Fibroblast of skin of back (primary cell): ENCODE data around the gene SLC25A34.
A peak's percentile ranks its signal among the peaks of the same experiment; 100 is the strongest.

Experiments
- DNase-seq: peaks from one replicate; pipeline ENCODE4 v3.0.0-alpha.2; 2013

The SLC25A34 gene

GRCh38 chr1:15733726-15734226 is 2.3 kb upstream of the SLC25A34 start:
- no peak for DNase-seq

GRCh38 chr1:15734296-15734695 is 1.8 kb upstream of the SLC25A34 start:
- no peak for DNase-seq

- no peak for DNase-seq
Measured at GRCh38 chr1:15734901-15735300, 1.2 kb upstream of the SLC25A34 start.

GRCh38 chr1:15735304-15736037 is 587 bp upstream of the SLC25A34 start:
- DNase-seq, result no peak

GRCh38 chr1:15736892-15737261 is 819 bp downstream of the SLC25A34 start:
- DNase-seq, result no peak

- no peak for DNase-seq
Measured at GRCh38 chr1:15737324-15738319, 1.6 kb downstream of the SLC25A34 start.

- no peak for DNase-seq
Measured at GRCh38 chr1:15738416-15739113, 2.5 kb downstream of the SLC25A34 start.

- DNase-seq, result no peak
Measured at GRCh38 chr1:15739259-15739658, 3.2 kb downstream of the SLC25A34 start.

GRCh38 chr1:15739745-15740144 is 3.7 kb downstream of the SLC25A34 start:
- no peak for DNase-seq

- DNase-seq, result peak; percentile 49
Measured at GRCh38 chr1:15740924-15741850, 5.1 kb downstream of the SLC25A34 start.

- DNase-seq, result no peak
Measured at GRCh38 chr1:15742339-15742801, 6.3 kb downstream of the SLC25A34 start, which contains the start of gene TMEM82. Gene TMEM82 (plus strand): TSS chr1:15742499. CDS start chr1:15742560, 61 bp downstream.

GRCh38 chr1:15744122-15744679 is 8.1 kb downstream of the SLC25A34 start:
- no peak for DNase-seq

GRCh38 chr1:15747378-15747777 is 11.3 kb downstream of the SLC25A34 start:
- no peak for DNase-seq

GRCh38 chr1:15748264-15748663 is 12.2 kb downstream of the SLC25A34 start:
- DNase-seq, result no peak

- DNase-seq, result no peak
Measured at GRCh38 chr1:15748690-15749398, 12.8 kb downstream of the SLC25A34 start.

- peak; percentile 62 for DNase-seq
Measured at GRCh38 chr1:15749399-15750291, 13.6 kb downstream of the SLC25A34 start.

- no peak for DNase-seq
Measured at GRCh38 chr1:15750924-15751323, 14.9 kb downstream of the SLC25A34 start.

GRCh38 chr1:15751717-15752116 is 15.7 kb downstream of the SLC25A34 start:
- no peak for DNase-seq

- no peak for DNase-seq
Measured at GRCh38 chr1:15753776-15754175, 17.7 kb downstream of the SLC25A34 start.
